H1 (cell line): ENCODE measurements around the gene CRYBG3. TPM values are rescaled to one million over a fixed set of nuclear protein-coding genes. Genes with fewer than 3 reads are reported as not detected.

Experiments
- CTCF ChIA-PET: fragments of 300-600 bp; sonication (Branson Sonifier 250); formaldehyde crosslinking; loops from one replicate; lab custom pipeline; 2021; ENCODE audit not compliant: partially characterized antibody; lab: Charles Lee
- POLR2A ChIA-PET: fragments of 300-600 bp; sonication (Branson Sonifier 250); formaldehyde crosslinking; loops from one replicate; lab custom pipeline; 2021; ENCODE audit warnings: inconsistent platforms; ENCODE audit not compliant: partially characterized antibody; lab: Charles Lee
- DNase-seq, 2 experiments: peaks; one replicate each; pipeline versions ENCODE4 v3.0.0 to v3.0.0-alpha.2; 2010 to 2022; ENCODE audit warnings: low spot score in 2 of 2, low read depth in 1 of 2, mixed read lengths in 1 of 2
- FAIRE-seq: peaks from 2 replicates; lab custom pipeline; 2011; peaks lifted over from hg19 to GRCh38; lab: Jason Lieb, UNC
- H2AFZ ChIP-seq: 2 replicates; pipeline ENCODE4 v1.8.1; 2012; ENCODE audit warnings: low read length, inconsistent platforms
- H2AK5ac ChIP-seq: 2 replicates; pipeline ENCODE4 v1.6.1; 2013; ENCODE audit warnings: low read depth, low read length
- H2BK120ac ChIP-seq: replicated peaks from 2 replicates; pipeline ENCODE3; 2013; ENCODE audit warnings: low read depth, low read length, inconsistent platforms
- H2BK12ac ChIP-seq: 2 replicates; pipeline ENCODE4 v1.6.1; 2013; ENCODE audit warnings: low read depth, low read length
- H2BK15ac ChIP-seq: 2 replicates; pipeline ENCODE4 v1.6.1; 2013; ENCODE audit warnings: low read length
- H2BK20ac ChIP-seq: 2 replicates; pipeline ENCODE4 v1.6.1; 2013; ENCODE audit warnings: low read length
- H2BK5ac ChIP-seq: 2 replicates; pipeline ENCODE4 v1.6.1; 2013; ENCODE audit warnings: low read depth, low read length
- H3K14ac ChIP-seq: 2 replicates; pipeline ENCODE4 v1.6.1; 2013; ENCODE audit warnings: inconsistent platforms; ENCODE audit not compliant: insufficient read length
- H3K18ac ChIP-seq: 2 replicates; pipeline ENCODE4 v1.6.1; 2013; ENCODE audit warnings: low read length; ENCODE audit errors: extremely low read depth
- H3K23ac ChIP-seq: 2 replicates; pipeline ENCODE4 v1.6.1; 2013; ENCODE audit warnings: inconsistent platforms; ENCODE audit not compliant: insufficient read length
- H3K23me2 ChIP-seq: 2 replicates; pipeline ENCODE4 v1.6.1; 2013; ENCODE audit warnings: low read depth, low read length
- H3K27ac ChIP-seq: 2 replicates; pipeline ENCODE4 v1.6.1; 2011; ENCODE audit warnings: low read depth, low read length, inconsistent platforms
- H3K27me3 ChIP-seq, 4 experiments: replicated peaks in 1 of 4; 1 replicate in 1 of 4; 2 replicates in 3 of 4; pipeline versions ENCODE4 v1.6.1 to v1.8.1; 2011 to 2013; ENCODE audit warnings: low read length in 3 of 4, mild to moderate bottlenecking in 3 of 4, inconsistent platforms in 2 of 4, mixed read lengths in 2 of 4, moderate library complexity in 1 of 4; ENCODE audit not compliant: control insufficient read depth in 3 of 4, insufficient read depth in 3 of 4; ENCODE audit errors: extremely low read depth in 1 of 4
- H3K36me3 ChIP-seq, 4 experiments: 2 replicates each; pipeline versions ENCODE4 v1.6.1 to v1.8.1; 2011 to 2013; ENCODE audit warnings: mild to moderate bottlenecking in 4 of 4, low read length in 3 of 4, moderate library complexity in 2 of 4, control low read depth in 1 of 4, inconsistent platforms in 1 of 4; ENCODE audit not compliant: insufficient read depth in 4 of 4, control insufficient read depth in 2 of 4
- H3K4ac ChIP-seq: replicated peaks from 2 replicates; pipeline ENCODE3; 2013; ENCODE audit warnings: low read length, low read depth, mixed read lengths, inconsistent platforms; ENCODE audit not compliant: insufficient read length
- H3K4me1 ChIP-seq, 4 experiments: replicated peaks in 1 of 4; 1 replicate in 1 of 4; 2 replicates in 3 of 4; pipeline versions ENCODE4 v1.6.1 to v1.8.1; 2011 to 2013; ENCODE audit warnings: low read length in 3 of 4, inconsistent platforms in 2 of 4, mixed read lengths in 1 of 4; ENCODE audit not compliant: insufficient read depth in 4 of 4, control insufficient read depth in 3 of 4
- H3K4me2 ChIP-seq, 2 experiments: 2 replicates each; pipeline versions ENCODE4 v1.6.1 to v1.8.1; 2011 to 2013; ENCODE audit warnings: low read depth in 2 of 2, low read length in 2 of 2, control low read depth in 1 of 2, inconsistent platforms in 1 of 2, mild to moderate bottlenecking in 1 of 2; ENCODE audit not compliant: insufficient read depth in 1 of 2
- H3K4me3 ChIP-seq, 4 experiments: fragments of 200-600, 300-600 bp in 1 of 4; sonication (generic), shearing (Covaris generic), sonication (Bioruptor Twin) in 1 of 4; 2 replicates each; pipeline versions ENCODE4 v1.5.1 to v1.8.1; 2011 to 2016; ENCODE audit warnings: low read length in 4 of 4, low read depth in 3 of 4, control low read depth in 2 of 4, inconsistent platforms in 2 of 4, mild to moderate bottlenecking in 2 of 4, mixed read lengths in 1 of 4, moderate library complexity in 1 of 4; ENCODE audit not compliant: insufficient read depth in 2 of 4; ENCODE audit errors: extremely low read depth in 1 of 4
- H3K56ac ChIP-seq: replicated peaks from 2 replicates; pipeline ENCODE3; 2013; ENCODE audit warnings: low read depth, mild to moderate bottlenecking, mixed read lengths, low read length, inconsistent platforms; ENCODE audit not compliant: insufficient read length
- H3K79me1 ChIP-seq: 2 replicates; pipeline ENCODE4 v1.6.1; 2013; ENCODE audit warnings: low read depth, low read length, control low read depth
- H3K79me2 ChIP-seq, 2 experiments: 2 replicates each; pipeline versions ENCODE4 v1.6.1 to v1.8.1; 2012 to 2013; ENCODE audit warnings: low read length in 2 of 2, mild to moderate bottlenecking in 2 of 2, inconsistent platforms in 1 of 2; ENCODE audit not compliant: insufficient read depth in 2 of 2, control insufficient read depth in 1 of 2
- H3K9ac ChIP-seq, 4 experiments: replicated peaks in 1 of 4; 1 replicate in 1 of 4; 2 replicates in 3 of 4; pipeline versions ENCODE4 v1.6.1 to v1.8.1; 2011 to 2013; ENCODE audit warnings: low read depth in 3 of 4, low read length in 3 of 4, control low read depth in 2 of 4, mild to moderate bottlenecking in 2 of 4, moderate library complexity in 2 of 4, inconsistent platforms in 1 of 4; ENCODE audit errors: extremely low read depth in 1 of 4
- H3K9me3 ChIP-seq, 2 experiments: 2 replicates each; pipeline versions ENCODE4 v1.6.1 to v1.8.1; 2012 to 2013; ENCODE audit warnings: mild to moderate bottlenecking in 2 of 2, moderate library complexity in 2 of 2, control low read depth in 1 of 2, inconsistent platforms in 1 of 2, low read depth in 1 of 2, low read length in 1 of 2, mixed read lengths in 1 of 2; ENCODE audit not compliant: insufficient read depth in 2 of 2
- H4K20me1 ChIP-seq, 2 experiments: replicated peaks in 1 of 2; 2 replicates each; pipeline versions ENCODE3 to v1.8.1; 2011 to 2013; ENCODE audit warnings: inconsistent platforms in 2 of 2, low read length in 2 of 2, mild to moderate bottlenecking in 1 of 2; ENCODE audit not compliant: insufficient read depth in 2 of 2, control insufficient read depth in 1 of 2
- H4K5ac ChIP-seq: 2 replicates; pipeline ENCODE4 v1.6.1; 2013; ENCODE audit warnings: low read length, low read depth, mixed read lengths, inconsistent platforms; ENCODE audit not compliant: insufficient read length
- H4K8ac ChIP-seq: 2 replicates; pipeline ENCODE4 v1.8.0; 2013; ENCODE audit warnings: mild to moderate bottlenecking, moderate library complexity, low read length, inconsistent platforms; ENCODE audit not compliant: insufficient read depth; ENCODE audit errors: extremely low read depth
- H4K91ac ChIP-seq: replicated peaks from 2 replicates; pipeline ENCODE3; 2013; ENCODE audit warnings: low read length, mixed read lengths, inconsistent platforms; ENCODE audit not compliant: insufficient read length
- POU5F1 ChIP-seq: IDR thresholded peaks from 2 replicates; pipeline ENCODE4 v1.6.1; 2011; ENCODE audit warnings: low read depth, mild to moderate bottlenecking, low read length, moderate library complexity
- WGBS, 2 experiments: shearing (Covaris generic) in 1 of 2; methylation state at CpG; one replicate each; pipeline versions ENCODE4 v1.1.6 to v1.1.7; 2013 to 2015; ENCODE audit warnings: low lambda C conversion rate in 2 of 2, mixed read lengths in 2 of 2, inconsistent platforms in 1 of 2, low coverage in 1 of 2, missing lambda C conversion rate in 1 of 2; ENCODE audit not compliant: insufficient replicate concordance in 2 of 2, insufficient coverage in 1 of 2, insufficient read length in 1 of 2; ENCODE audit errors: extremely low coverage in 1 of 2, missing lambda C conversion rate in 1 of 2; 5-methylcytosine and 5-hydroxymethylcytosine counted together
- polyA plus RNA-seq, 7 experiments: library from polyadenylated mRNA; depleted of rRNA in 3 of 7; stranded (reverse) in 5 of 7; unstranded in 2 of 7; fragments of >200 nt in 5 of 7; fragments of 200-250 nt in 2 of 7; gene quantifications; 1 replicate in 5 of 7; 2 replicates in 1 of 7; 4 replicates in 1 of 7; pipeline versions ENCODE4 v1.2.1 to v1.2.3, GENCODE V29; 2011 to 2013; ENCODE audit warnings: missing spikeins in 2 of 7, mixed read lengths in 2 of 7
- total RNA-seq: library from RNA; stranded (reverse); fragmentation: NEBNext Ultra II Directional; extraction: Animal tissue kit (Norgen Biotek cat#: 25700); gene quantifications from 2 replicates; pipeline ENCODE4 v1.2.1, GENCODE V29; 2021

CRYBG3 gene
- total and polyA plus RNA-seq, 2 of the 8 experiments (the other 6 are each of a cell fraction or from before 2014, with no cell fraction given) = 2.1 to 8.0 TPM

DNA sequence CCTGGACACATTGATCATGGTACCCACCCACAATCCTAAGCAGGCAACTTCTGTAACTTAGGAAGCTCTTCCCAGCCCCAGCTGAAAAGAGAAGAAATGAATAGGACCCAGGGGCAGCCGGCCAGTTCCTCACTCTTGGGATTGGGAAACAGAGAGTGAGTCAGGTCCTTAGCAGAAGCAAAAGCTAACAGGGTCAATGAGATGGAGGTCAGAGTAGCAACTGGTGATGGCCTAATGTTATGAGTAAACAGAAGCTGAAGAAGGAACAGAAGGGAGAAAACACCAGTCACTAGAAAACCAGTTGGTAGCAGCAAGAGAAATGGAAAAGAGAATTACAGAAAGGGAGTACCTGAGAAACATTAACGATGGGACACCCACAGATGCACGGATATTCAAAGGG is 130.5 kb downstream of the CRYBG3 start:
- no peak overlapping the region for H2BK20ac ChIP-seq
- H3K23ac ChIP-seq = no peak overlapping the region
- no peak overlapping the region for H4K8ac ChIP-seq
- no peak overlapping the region for H3K56ac ChIP-seq
- H3K4ac ChIP-seq = no peak overlapping the region
- H2BK5ac ChIP-seq = no peak overlapping the region
- DNase-seq (no peak), FAIRE-seq (no peak)
- H3K9me3 ChIP-seq = no peaks in the 10 kb centered on the region
- no peak overlapping the region for H3K9ac ChIP-seq
- H2BK12ac ChIP-seq = no peak overlapping the region
- no peak overlapping the region for H3K27ac ChIP-seq
- no peak for TF ChIP-seq POU5F1
- no peaks in the 10 kb centered on the region for H3K23me2 ChIP-seq
- ChIA-PET POLR2A (no interaction called here), CTCF (interaction anchor here (0.9 to 1.5 kb wide), 5 partner anchors 13 to 156 kb away, joined by 3 to 8 read pairs (median 4); no protein-coding TSS in a partner anchor)
- no peaks in the 10 kb centered on the region for H3K79me2 ChIP-seq
- H3K14ac ChIP-seq = no peak overlapping the region
- WGBS, 2 experiments = 95% methylated on average over 3 of the region's 3 CpGs; no CpG with 5 or more reads in 1 of the 2 experiments
- H4K5ac ChIP-seq = no peak overlapping the region
- no peak overlapping the region for H2BK15ac ChIP-seq
- H3K18ac ChIP-seq = no peak overlapping the region
- no peaks in the 10 kb centered on the region for H3K4me1 ChIP-seq
- no peak overlapping the region for H2BK120ac ChIP-seq
- no peak overlapping the region for H3K4me2 ChIP-seq
- no peaks in the 10 kb centered on the region for H3K79me1 ChIP-seq
- H3K36me3 ChIP-seq = peaks cover 0 to 4% (median under 1%) of the 10 kb centered on the region in 4 experiments; a peak in 2 of 8 replicates
- no peak overlapping the region for H4K91ac ChIP-seq
- no peak overlapping the region for H2AFZ ChIP-seq
- H3K4me3 ChIP-seq = no peak overlapping the region
- H4K20me1 ChIP-seq = no peaks in the 10 kb centered on the region
- H2AK5ac ChIP-seq = no peak overlapping the region
- no peaks in the 10 kb centered on the region for H3K27me3 ChIP-seq
